Suprapubic skin (tissue), 4 donors: Measurements from ENCODE around the gene METRNL. TPM values are rescaled to one million over a fixed set of nuclear protein-coding genes. Genes with fewer than 3 reads are reported as not detected.

Source experiments
- DNase-seq, 2 donors: peaks; one replicate each; pipeline ENCODE4 v3.0.0-alpha.2; 2019; ENCODE audit warnings: low spot score in 2 of 2
- H3K27ac ChIP-seq: fragments of 200-600 bp; sonication (generic); one replicate; pipeline ENCODE4 v1.5.1; 2019
- H3K27me3 ChIP-seq: fragments of 200-600 bp; sonication (generic); one replicate; pipeline ENCODE4 v1.5.1; 2019
- H3K36me3 ChIP-seq: fragments of 200-600 bp; sonication (generic); one replicate; pipeline ENCODE4 v1.5.1; 2019
- H3K4me1 ChIP-seq: fragments of 200-600 bp; sonication (generic); one replicate; pipeline ENCODE4 v1.5.1; 2019
- H3K4me3 ChIP-seq: fragments of 200-600 bp; sonication (generic); one replicate; pipeline ENCODE4 v1.5.1; 2019; ENCODE audit warnings: mild to moderate bottlenecking
- H3K9me3 ChIP-seq: fragments of 200-600 bp; sonication (generic); one replicate; pipeline ENCODE4 v1.5.1; 2019
- EP300 ChIP-seq: sonication (generic); formaldehyde crosslinking; IDR thresholded peaks from one replicate; pipeline ENCODE4 v1.6.1; 2017; ENCODE audit warnings: antibody characterized with exemption
- POLR2A ChIP-seq, 2 donors: fragments of 450-650 bp; IDR thresholded peaks; one replicate each; pipeline ENCODE4 v1.6.1; 2017; ENCODE audit warnings: antibody characterized with exemption in 2 of 2, mild to moderate bottlenecking in 2 of 2, moderate library complexity in 2 of 2
- POLR2AphosphoS5 ChIP-seq, 3 donors: sonication (generic); formaldehyde crosslinking; IDR thresholded peaks; one replicate each; pipeline ENCODE4 v1.6.1; 2017; ENCODE audit warnings: antibody characterized with exemption in 3 of 3
- WGBS: methylation state at CpG from one replicate; pipeline ENCODE4 v1.1.5; 2018; 5-methylcytosine and 5-hydroxymethylcytosine counted together
- total RNA-seq, 4 donors: library from RNA; depleted of rRNA; stranded (reverse); fragments of >200 nt; gene quantifications; one replicate each; pipeline ENCODE4 v1.1.0, GENCODE V29; 2016
- TF ChIP-seq, protein P1 (sequence below), 2 donors: fragments of 200-600 bp in 1 of 2; fragments of 450-650 bp in 1 of 2; sonication (generic) in 1 of 2; IDR thresholded peaks; one replicate each; pipeline ENCODE4 v1.5.1; 2016 to 2019; ENCODE audit warnings: antibody characterized with exemption in 2 of 2, mild to moderate bottlenecking in 1 of 2, moderate library complexity in 1 of 2

Gene METRNL
- total RNA-seq, 4 donors from 2014 or later: 59.1 to 222 (median 155) TPM

DNA sequence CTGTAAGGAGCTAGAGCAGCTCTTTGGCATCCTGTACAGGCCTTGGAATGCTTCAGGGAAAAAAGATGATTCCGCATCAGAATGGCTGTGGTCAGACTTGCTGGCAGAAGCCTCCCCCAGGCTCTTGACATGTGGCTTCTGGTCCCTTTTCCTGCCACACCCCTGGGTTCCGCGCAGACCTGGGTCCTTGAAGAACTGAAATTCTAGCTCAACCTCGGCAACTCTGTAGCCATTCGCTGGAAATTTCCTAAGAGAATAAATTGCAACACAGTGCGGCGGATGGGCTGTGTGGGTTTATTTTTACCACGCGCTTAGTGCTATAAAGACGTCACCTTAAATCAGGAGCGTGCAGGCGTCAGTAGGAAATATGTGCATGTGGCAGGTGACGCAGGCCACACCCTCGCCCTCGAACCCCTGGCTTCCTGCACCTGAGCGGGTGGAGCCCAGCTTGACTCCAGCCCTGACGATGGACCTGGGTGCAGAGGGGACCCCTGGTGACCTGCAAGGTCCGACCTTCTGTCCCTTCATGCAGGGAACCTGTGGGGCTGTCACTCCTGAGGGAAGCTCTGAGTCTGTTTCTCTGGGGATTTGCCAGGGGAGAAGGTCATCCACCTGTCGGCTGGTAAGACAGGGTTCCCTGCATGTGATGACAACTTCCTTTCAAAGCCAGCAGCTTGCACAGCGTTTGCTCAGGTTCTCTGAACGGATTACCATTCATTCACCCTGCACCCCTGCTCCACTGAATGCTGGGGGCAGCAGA is 46.3 kb downstream of the METRNL start:
- Histone ChIP-seq H3K36me3 (no peaks in the 10 kb centered on the region), H3K27me3 (peaks cover 23% of the 10 kb centered on the region), H3K9me3 (no peaks in the 10 kb centered on the region), H3K4me3 (no peak overlapping the region), H3K27ac (peak overlapping the region; percentile 60), H3K4me1 (peaks cover 18% of the 10 kb centered on the region)
- TF ChIP-seq, protein P1, sequence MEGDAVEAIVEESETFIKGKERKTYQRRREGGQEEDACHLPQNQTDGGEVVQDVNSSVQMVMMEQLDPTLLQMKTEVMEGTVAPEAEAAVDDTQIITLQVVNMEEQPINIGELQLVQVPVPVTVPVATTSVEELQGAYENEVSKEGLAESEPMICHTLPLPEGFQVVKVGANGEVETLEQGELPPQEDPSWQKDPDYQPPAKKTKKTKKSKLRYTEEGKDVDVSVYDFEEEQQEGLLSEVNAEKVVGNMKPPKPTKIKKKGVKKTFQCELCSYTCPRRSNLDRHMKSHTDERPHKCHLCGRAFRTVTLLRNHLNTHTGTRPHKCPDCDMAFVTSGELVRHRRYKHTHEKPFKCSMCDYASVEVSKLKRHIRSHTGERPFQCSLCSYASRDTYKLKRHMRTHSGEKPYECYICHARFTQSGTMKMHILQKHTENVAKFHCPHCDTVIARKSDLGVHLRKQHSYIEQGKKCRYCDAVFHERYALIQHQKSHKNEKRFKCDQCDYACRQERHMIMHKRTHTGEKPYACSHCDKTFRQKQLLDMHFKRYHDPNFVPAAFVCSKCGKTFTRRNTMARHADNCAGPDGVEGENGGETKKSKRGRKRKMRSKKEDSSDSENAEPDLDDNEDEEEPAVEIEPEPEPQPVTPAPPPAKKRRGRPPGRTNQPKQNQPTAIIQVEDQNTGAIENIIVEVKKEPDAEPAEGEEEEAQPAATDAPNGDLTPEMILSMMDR (IDR thresholded peaks at IDR 0.05): no peak
- peak in 1 of 3 donors; percentile 5 for TF ChIP-seq POLR2AphosphoS5 (IDR thresholded peaks at IDR 0.05)
- DNase-seq: peak; percentile 88 to 90
- WGBS: 52% methylated on average over 16 of the region's 21 CpGs

DNA sequence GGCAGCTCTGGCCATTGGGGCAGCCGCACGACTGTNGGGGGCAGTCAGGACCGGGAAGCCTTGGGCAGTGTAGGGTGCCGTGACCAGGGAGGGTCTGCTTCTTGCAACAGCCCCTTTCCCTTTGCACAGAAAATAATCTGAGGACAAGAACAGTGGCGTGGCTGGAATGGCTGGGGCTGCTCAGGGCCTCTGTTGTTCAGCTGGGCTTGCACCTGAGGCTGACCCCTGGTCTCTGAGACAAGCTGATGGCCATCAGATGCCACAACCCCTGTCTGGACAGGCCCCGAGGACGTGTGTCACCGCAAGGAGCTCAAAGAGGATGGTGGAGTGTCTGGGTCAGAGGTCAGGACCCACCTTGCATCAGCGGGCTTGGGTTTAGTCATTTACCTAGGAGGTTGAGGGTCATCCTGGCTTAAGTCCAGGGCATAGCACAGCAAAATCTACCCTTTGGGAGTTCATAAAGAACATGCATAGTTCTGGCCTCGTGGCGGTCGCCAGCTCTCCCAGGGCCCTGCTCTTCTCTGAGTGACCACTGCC is 46.9 kb downstream of the METRNL start:
- Histone ChIP-seq H3K27me3 (peaks cover 23% of the 10 kb centered on the region), H3K4me3 (no peak overlapping the region), H3K4me1 (peaks cover 18% of the 10 kb centered on the region), H3K9me3 (no peaks in the 10 kb centered on the region), H3K27ac (no peak overlapping the region), H3K36me3 (no peaks in the 10 kb centered on the region)
- WGBS: 91% methylated on average over 4 of the region's 12 CpGs
- TF ChIP-seq POLR2AphosphoS5 (IDR thresholded peaks at IDR 0.05) (no peak), POLR2A (IDR thresholded peaks at IDR 0.05) (no peak), EP300 (no peak)
- TF ChIP-seq, protein P1 (IDR thresholded peaks at IDR 0.05): no peak
- peak; percentile 63 to 74 for DNase-seq

DNA sequence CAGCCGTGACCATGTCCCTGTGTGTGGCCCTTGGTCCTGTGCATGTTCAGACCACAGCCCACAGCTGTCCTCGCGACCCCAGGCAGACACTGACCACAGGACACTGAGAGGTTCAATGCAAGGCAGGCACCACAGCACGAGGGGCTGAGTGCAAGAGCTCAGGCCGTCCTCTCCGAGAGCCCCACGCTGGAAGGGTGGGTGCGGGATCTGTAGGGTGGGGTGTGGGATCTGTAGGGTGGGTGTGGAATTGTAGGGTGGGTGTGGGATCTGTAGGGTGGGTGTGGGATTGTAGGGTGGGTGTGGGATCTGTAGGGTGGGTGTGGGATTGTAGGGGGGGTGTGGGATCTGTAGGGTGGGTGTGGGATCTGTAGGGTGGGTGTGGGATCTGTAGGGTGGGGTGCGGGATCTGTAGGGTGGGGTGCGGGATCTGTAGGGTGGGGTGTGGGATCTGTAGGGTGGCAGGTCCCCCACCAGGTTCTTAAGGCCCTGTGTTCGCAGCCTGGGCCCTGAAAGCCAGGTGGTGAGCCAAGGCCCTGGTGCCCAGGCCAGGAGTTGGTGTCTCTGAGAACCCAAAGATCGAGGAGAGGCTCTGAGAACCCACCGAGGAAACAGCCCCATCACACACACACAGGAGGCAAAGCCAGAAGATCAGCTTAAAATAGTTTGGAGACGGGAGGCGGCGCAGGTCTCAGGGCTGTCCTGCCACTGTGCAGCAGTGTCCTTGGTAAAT is 48.2 kb downstream of the METRNL start:
- Histone ChIP-seq H3K9me3 (no peaks in the 10 kb centered on the region), H3K36me3 (no peaks in the 10 kb centered on the region), H3K4me3 (no peak overlapping the region), H3K27me3 (peaks cover 15% of the 10 kb centered on the region), H3K4me1 (peaks cover 18% of the 10 kb centered on the region), H3K27ac (no peak overlapping the region)
- WGBS: 84% methylated on average over 14 of the region's 16 CpGs
- TF ChIP-seq EP300 (no peak), POLR2A (IDR thresholded peaks at IDR 0.05) (no peak), POLR2AphosphoS5 (IDR thresholded peaks at IDR 0.05) (no peak)
- TF ChIP-seq, protein P1 (IDR thresholded peaks at IDR 0.05): no peak
- peak; percentile 57 to 59 for DNase-seq

DNA sequence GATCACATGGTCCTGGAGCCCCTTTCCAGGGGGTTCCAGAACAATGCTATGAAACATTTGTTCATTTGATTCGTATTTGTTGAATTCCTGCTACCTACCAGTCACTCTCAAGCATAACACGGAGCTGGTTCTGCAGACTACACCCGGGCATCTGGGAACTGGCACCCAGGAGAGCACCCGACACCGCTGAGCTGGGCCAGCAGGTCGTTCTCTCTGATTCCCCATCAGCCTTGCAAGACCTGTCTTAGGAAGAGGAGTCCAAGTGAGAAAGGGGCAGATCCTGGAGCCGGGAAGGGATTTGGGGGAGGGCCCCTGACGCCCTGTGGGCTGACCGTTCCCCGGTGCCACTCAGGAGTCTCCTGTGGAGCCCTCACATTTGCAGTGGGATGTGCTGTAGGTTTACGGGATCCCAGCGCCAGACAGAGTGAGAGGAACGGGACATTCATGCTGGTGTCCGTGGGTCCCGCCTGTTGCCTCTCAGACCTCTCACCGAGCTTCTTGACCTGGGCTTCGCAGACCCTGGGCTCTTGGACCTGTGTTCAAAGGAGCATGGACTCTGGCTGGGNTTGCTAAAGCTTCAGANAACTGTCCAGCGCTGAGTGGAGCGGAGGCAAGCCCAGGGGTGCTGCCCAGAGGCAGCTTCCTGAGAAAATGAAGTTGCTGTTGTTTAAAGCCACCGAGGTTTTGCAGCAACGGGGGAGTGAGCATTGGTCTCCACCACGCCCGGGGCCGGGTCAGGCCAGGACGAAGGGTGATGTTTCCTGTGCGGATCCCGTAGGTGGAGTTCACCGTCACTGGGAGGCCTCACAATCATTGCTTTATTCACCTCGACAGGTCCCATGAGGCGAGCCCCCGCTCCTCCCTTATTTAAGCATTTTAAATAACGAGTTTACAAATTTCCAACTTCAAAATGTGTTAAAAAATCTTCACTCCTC is 49.2 kb downstream of the METRNL start:
- no peaks in the 10 kb centered on the region for H3K36me3 ChIP-seq
- no peaks in the 10 kb centered on the region for H3K9me3 ChIP-seq
- H3K4me3 ChIP-seq: no peak overlapping the region
- WGBS: 87% methylated on average over 17 of the region's 32 CpGs
- no peak for TF ChIP-seq POLR2AphosphoS5 (IDR thresholded peaks at IDR 0.05)
- no peak for TF ChIP-seq POLR2A (IDR thresholded peaks at IDR 0.05)
- TF ChIP-seq EP300: no peak
- TF ChIP-seq, protein P1 (IDR thresholded peaks at IDR 0.05): no peak
- no peak overlapping the region for H3K27ac ChIP-seq
- H3K4me1 ChIP-seq: peaks cover 18% of the 10 kb centered on the region
- peaks cover 11% of the 10 kb centered on the region for H3K27me3 ChIP-seq
- DNase-seq: peak; percentile 51 to 73
